ENCODE results near the gene APOC1. TPM values are rescaled to one million over a fixed set of nuclear protein-coding genes. Genes with fewer than 3 reads are reported as not detected.

APOC1 gene
- total and polyA plus RNA-seq, 3 donors from 2014 or later, result 9.4 to 43.9 (median 42.9) TPM

DNA sequence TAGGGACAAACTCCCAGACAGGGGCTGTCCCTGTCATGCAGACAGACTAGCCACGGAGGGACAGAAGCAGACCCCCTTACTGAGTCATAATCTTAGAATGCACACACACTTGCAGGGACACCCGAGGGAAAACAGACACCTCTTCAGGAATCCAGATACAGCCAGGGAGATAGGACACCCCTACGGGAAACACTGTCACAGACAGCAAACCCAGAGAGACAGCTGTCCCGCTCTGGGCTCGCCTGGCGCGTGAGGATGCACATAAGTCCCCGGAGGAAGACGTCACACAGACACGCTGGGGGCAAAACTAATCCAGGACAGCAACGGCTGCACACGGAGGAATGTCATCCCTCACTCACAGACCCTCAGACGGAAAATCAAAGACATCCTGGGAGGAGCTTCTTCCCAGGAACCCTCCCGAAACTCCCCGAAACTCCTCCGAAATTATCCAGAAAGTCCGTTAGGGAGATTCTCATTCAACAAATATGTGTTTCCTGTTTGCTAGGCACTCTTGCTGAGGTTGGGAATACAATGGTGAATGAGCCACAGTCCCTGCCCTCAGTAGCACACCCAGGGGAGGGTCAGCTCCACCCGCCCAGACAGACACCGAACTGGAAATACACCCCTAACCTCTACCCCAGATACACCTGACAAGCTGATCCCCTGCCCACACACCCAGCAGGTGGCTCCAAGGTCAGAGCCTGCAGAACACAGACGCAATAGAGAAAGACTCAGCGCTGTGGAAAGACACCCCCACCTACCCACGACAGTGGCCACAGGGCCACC lies 38.5 kb upstream of the APOC1 start:
- H3K9me3 ChIP-seq, result no peaks in the 10 kb centered on the region
- H3K4me1 ChIP-seq, result peaks cover under 1% of the 10 kb centered on the region
- 62 to 77% methylated on average over 16 to 22 of the region's 22 CpGs for WGBS, 2 donors
- no peak for DNase-seq
- no peak overlapping the region for H3K27ac ChIP-seq
- no peaks in the 10 kb centered on the region for H3K36me3 ChIP-seq (ENCODE audit: low read depth, missing control alignments)
- TF ChIP-seq POLR2A (IDR thresholded peaks at IDR 0.05), result no peak
- TF ChIP-seq, protein P1, sequence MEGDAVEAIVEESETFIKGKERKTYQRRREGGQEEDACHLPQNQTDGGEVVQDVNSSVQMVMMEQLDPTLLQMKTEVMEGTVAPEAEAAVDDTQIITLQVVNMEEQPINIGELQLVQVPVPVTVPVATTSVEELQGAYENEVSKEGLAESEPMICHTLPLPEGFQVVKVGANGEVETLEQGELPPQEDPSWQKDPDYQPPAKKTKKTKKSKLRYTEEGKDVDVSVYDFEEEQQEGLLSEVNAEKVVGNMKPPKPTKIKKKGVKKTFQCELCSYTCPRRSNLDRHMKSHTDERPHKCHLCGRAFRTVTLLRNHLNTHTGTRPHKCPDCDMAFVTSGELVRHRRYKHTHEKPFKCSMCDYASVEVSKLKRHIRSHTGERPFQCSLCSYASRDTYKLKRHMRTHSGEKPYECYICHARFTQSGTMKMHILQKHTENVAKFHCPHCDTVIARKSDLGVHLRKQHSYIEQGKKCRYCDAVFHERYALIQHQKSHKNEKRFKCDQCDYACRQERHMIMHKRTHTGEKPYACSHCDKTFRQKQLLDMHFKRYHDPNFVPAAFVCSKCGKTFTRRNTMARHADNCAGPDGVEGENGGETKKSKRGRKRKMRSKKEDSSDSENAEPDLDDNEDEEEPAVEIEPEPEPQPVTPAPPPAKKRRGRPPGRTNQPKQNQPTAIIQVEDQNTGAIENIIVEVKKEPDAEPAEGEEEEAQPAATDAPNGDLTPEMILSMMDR (IDR thresholded peaks at IDR 0.05), result no peak
- no peak overlapping the region for H3K4me3 ChIP-seq
- no peaks in the 10 kb centered on the region for H3K27me3 ChIP-seq
- intact Hi-C loops (cut with DNase I; ENCODE audit: low total_unique reads), result no loop called here

DNA sequence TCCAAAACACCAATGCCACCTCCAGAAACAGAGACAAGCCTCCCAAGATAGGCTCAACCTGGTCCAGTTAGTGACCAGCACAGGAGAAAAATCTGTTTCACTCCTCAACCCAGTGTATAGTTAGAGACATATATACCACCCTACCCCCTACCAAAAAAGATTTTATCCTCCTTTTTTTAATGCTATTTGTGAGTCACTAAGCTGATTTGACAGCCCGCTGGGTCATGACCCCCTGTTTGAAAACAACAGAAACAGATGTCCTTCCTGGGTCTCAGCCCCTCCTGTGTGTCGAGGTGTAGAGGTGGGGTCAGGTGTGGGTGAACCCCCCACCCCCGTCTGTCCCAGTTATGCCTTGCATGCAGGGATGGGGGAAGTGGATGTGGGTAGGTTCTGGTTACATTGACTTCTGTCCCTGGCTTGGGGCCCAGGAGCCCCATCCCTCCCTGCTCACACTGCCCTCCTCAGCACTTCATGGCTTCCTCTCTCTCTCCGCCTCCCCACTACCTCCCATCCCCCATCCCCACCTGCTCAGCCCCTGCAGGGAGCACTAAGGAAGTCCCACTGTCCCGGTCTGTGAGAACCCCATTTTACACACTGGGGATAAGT lies 37.4 kb upstream of the APOC1 start:
- H3K9me3 ChIP-seq, result no peaks in the 10 kb centered on the region
- intact Hi-C loops (cut with DNase I; ENCODE audit: low total_unique reads), result no loop called here
- no peak overlapping the region for H3K4me3 ChIP-seq
- no peaks in the 10 kb centered on the region for H3K27me3 ChIP-seq
- peak; percentile 42 for DNase-seq
- no peak for TF ChIP-seq POLR2A (IDR thresholded peaks at IDR 0.05)
- TF ChIP-seq, protein P1 (IDR thresholded peaks at IDR 0.05), result no peak
- no peaks in the 10 kb centered on the region for H3K4me1 ChIP-seq
- WGBS, 2 donors, result 64 to 75% methylated on average over 5 of the region's 5 CpGs
- H3K27ac ChIP-seq, result peak overlapping the region in 1 of 2 donors; percentile 13
- H3K36me3 ChIP-seq (ENCODE audit: low read depth, missing control alignments), result no peaks in the 10 kb centered on the region

DNA sequence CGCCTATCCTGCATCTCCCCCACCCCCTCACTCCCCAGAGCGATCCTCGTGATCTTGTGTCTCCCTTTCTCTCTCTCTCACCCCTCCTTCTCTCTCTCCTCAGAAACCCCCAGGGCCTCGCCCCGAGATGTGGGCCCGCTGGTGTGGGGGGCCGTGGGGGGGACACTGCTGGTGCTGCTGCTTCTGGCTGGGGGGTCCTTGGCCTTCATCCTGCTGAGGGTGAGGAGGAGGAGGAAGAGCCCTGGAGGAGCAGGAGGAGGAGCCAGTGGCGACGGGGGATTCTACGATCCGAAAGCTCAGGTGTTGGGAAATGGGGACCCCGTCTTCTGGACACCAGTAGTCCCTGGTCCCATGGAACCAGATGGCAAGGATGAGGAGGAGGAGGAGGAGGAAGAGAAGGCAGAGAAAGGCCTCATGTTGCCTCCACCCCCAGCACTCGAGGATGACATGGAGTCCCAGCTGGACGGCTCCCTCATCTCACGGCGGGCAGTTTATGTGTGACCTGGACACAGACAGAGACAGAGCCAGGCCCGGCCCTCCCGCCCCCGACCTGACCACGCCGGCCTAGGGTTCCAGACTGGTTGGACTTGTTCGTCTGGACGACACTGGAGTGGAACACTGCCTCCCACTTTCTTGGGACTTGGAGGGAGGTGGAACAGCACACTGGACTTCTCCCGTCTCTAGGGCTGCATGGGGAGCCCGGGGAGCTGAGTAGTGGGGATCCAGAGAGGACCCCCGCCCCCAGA lies 36.1 kb upstream of the APOC1 start:
- 71 to 72% methylated on average over 24 to 26 of the region's 26 CpGs for WGBS, 2 donors
- intact Hi-C loops (cut with DNase I; ENCODE audit: low total_unique reads), result no loop called here
- TF ChIP-seq, protein P1 (IDR thresholded peaks at IDR 0.05), result no peak
- no peak for TF ChIP-seq POLR2A (IDR thresholded peaks at IDR 0.05)
- DNase-seq, result no peak
- Histone ChIP-seq H3K27me3 (no peaks in the 10 kb centered on the region), H3K36me3 (ENCODE audit: low read depth, missing control alignments) (no peaks in the 10 kb centered on the region), H3K4me3 (no peak overlapping the region), H3K27ac (no peak overlapping the region), H3K9me3 (no peaks in the 10 kb centered on the region), H3K4me1 (no peaks in the 10 kb centered on the region)

DNA sequence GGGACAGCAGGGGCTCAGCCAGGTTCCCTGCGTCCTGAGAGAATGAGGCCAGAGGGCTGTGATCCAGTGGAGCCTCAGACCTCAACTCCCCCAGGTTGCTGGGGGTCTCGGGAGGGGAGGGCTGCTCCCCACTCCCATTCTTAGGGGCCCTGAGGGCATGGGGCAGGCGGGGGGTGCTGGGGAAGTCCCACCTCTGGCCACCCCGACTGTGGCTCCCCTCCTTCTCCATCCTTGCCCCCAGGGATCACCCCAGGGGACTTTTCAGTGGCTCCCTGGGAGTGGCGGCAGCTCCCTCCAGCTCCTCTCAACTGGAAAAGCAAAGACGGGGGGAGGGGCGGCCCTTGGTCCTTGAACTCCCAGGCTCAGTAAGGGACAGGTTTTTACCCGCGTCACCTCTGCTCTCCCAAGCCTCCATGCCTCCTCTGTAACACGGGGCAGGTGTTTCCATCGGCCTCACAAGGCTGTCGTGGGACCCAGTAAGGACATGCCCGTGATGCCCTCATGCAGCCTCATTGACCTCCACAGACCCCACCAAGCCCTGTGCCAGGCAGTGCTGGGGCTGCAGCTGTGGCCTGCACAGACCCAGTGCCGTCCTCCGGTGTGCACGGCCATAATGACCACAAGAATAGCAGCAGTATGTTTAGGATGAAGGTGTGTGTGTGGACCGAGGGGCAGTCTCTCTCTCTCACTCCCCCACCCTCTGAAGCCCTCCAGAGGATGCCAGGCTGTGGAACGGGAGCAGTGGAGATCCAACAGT lies 34.9 kb upstream of the APOC1 start:
- 82 to 83% methylated on average over 11 to 18 of the region's 18 CpGs for WGBS, 2 donors
- intact Hi-C loops (cut with DNase I; ENCODE audit: low total_unique reads), result no loop called here
- no peaks in the 10 kb centered on the region for H3K36me3 ChIP-seq (ENCODE audit: low read depth, missing control alignments)
- TF ChIP-seq, protein P1 (IDR thresholded peaks at IDR 0.05), result no peak
- no peak for TF ChIP-seq POLR2A (IDR thresholded peaks at IDR 0.05)
- no peaks in the 10 kb centered on the region for H3K9me3 ChIP-seq
- no peak overlapping the region for H3K27ac ChIP-seq
- DNase-seq, result no peak
- no peak overlapping the region for H3K4me3 ChIP-seq
- H3K27me3 ChIP-seq, result no peaks in the 10 kb centered on the region
- H3K4me1 ChIP-seq, result no peaks in the 10 kb centered on the region
